ENCODE results near the gene CENPC.

DNA sequence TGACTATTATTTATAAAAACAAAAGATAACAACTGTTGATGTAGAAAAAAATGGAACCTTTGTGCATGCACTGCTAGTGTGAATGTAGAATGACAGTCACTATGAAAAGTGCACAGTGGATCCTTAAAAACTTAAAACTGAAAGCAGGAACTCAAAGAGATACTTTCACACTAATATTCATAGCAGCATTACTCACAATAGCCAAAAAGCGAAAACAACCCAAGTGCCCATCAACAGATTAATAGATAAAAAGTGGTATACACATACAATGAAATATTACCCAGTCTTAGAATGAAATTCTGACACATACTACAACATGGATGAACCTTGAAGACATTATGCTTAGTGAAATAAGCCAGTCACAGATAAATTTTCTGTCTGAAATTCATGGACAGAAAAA is 23.8 kb downstream of the CENPC start:
- TF ChIP-seq, protein P1, sequence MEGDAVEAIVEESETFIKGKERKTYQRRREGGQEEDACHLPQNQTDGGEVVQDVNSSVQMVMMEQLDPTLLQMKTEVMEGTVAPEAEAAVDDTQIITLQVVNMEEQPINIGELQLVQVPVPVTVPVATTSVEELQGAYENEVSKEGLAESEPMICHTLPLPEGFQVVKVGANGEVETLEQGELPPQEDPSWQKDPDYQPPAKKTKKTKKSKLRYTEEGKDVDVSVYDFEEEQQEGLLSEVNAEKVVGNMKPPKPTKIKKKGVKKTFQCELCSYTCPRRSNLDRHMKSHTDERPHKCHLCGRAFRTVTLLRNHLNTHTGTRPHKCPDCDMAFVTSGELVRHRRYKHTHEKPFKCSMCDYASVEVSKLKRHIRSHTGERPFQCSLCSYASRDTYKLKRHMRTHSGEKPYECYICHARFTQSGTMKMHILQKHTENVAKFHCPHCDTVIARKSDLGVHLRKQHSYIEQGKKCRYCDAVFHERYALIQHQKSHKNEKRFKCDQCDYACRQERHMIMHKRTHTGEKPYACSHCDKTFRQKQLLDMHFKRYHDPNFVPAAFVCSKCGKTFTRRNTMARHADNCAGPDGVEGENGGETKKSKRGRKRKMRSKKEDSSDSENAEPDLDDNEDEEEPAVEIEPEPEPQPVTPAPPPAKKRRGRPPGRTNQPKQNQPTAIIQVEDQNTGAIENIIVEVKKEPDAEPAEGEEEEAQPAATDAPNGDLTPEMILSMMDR (IDR thresholded peaks at IDR 0.05), result no peak
- TF ChIP-seq ZFX (IDR thresholded peaks at IDR 0.05; ENCODE audit: borderline replicate concordance), result no peak

Measured in 22Rv1 (cell line).